Measurements from ENCODE around the gene PTPN21.

DNA sequence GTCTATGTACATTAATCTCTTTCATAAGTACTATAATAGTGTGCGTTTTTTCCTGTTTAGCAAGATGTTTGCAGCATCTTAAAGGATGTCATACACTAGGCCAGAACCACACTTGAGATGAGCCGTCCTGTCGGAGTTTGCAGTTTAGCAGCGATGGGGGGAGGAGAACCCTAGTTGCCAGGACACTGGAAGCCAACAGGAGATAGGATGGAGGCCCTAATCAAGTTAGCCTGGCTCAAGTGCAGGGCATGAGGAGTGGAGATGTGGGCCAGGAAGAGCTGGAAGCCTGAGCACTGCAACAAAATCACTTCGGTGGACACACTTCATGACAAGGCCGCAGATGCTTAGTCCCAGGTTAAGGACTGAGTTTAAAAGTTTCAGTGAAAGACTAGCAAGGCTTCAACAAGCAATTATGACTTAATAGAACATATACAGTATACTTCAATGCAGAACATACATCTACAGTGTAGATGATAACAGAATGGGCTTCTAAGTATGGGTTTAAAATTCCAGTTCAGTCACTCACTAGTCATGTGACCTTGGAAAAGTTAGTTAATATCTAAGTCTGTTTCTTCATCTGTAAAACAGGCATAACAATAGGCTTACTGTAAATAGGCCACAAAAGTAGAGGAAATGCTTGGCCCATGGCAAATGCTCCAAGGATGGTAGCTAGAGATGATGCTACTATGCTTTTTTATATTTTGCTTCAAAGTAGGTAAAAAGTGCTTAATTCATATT, 77.1 kb downstream of the PTPN21 start:
- TF ChIP-seq CTCF (IDR thresholded peaks at IDR 0.05) (no peak), POLR2A (IDR thresholded peaks at IDR 0.05) (no peak)

Data from uterus (tissue), 2 donors.